Right renal pelvis (tissue), 4 donors: ENCODE data around the gene LYSMD1. TPM values are rescaled to one million over a fixed set of nuclear protein-coding genes. Genes with fewer than 3 reads are reported as not detected.
A peak's percentile ranks its signal among the peaks of the same experiment; 100 is the strongest.

ENCODE experiments used
- DNase-seq, 4 donors: peaks; one replicate each; pipeline ENCODE4 v3.0.0-alpha.2; 2013; ENCODE audit warnings: low read depth in 4 of 4, low spot score in 3 of 4, missing footprints in 1 of 4
- polyA plus RNA-seq, 4 donors: library from polyadenylated mRNA; unstranded; fragments of 120-200 nt; gene quantifications; one replicate each; pipeline ENCODE4 v1.2.1, GENCODE V29; 2013; ENCODE audit not compliant: insufficient read length in 4 of 4

The LYSMD1 gene
- polyA plus RNA-seq, 4 donors = 16.9 to 19.1 (median 17.2) TPM

GRCh38 chr1:151176514-151177045, 10.9 kb upstream of the LYSMD1 start:
- DNase-seq = no peak

DNA sequence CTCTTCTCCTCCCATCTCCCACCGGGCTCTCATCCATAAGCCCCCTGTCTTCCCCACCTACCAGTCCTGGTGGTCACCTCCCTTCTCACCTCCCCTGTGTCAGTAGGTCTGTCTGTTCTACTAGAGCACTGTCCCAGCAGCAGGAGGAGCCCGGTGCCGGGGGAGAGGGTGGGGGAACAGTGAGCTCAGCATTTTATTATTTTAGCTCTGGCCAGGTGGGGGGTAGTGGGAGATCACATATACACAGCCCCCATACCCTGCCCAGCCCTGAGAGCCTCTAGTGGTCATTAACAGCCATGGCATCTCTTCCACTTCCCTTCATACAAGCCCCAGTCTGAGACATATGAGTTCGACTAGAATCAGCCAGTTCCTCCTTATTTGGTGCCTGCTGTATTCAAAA, 10.2 kb upstream of the LYSMD1 start, which contains the start of gene TMOD4:
Gene TMOD4 (minus strand): TSS at position 119 of the 400 bp plus-strand sequence. CDS start 1,106 bp downstream, outside the sequence.
- DNase-seq = no peak

GRCh38 chr1:151175041-151175741, 9.5 kb upstream of the LYSMD1 start:
- DNase-seq = no peak

DNA sequence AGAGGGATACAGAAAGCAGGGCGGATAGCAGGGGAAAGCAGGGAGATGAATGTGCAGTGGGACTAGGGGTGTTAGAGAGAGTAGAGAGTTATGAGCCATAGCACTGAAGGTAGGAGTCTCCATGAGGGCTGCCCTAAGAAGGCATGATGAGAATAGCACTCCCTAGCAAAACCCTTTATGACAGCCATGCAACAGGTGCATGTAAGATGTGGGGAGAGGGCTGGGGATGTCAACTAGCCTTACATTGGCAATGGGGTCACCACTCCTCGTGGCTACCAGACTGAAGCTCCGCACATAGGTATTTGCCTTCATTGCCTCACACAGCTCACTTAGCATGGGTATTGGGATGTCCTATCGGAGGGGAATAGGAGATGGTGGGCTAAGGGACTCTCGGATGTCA, 5.5 kb upstream of the LYSMD1 start:
- DNase-seq = no peak

DNA sequence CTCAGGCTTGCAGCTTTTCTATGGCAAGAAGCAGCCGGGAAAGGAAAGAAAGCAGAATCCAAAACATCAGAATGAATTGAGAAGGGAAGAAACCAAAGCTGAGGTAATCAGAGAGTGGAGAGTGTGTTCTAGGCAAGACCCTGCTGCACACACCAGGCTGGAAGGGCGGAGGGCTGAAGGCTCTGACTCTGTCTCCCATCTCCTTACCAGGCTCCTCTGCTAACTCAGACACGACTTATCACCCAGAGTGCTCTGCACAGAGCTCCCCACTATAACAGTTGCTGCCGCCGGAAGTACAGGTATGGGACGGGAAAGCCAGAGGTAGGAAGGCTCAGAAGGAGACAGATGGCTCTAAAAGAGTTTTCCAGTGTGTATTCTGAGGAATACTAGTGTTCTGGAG, 1.4 kb upstream of the LYSMD1 start:
- DNase-seq = no peak

DNA sequence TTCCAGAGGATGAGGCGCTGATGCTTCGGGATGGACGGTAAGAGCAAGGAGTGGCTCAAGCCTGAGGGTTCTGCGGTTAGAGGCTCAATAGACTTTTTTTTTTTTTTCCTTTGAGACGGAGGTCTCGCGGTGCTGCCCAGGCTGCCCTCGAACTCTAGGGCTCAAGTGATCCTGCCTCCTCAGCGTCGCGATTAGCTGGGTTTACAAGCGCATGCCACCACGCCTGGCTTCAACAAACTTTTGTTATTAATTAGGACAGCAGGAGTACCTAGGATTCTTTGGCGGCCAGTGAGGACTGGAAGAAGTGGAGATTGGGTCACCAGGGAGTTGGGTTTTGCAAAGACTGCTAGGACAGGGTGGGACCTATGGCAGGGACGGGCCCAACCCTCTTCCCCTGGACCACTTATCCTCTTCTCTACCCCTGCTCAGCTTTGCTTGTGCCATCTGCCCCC, 829 bp upstream of the LYSMD1 start:
- no peak for DNase-seq

- DNase-seq = no peak
These were observed 393 bp downstream of the LYSMD1 start for GRCh38 chr1:151165281-151165737.

DNA sequence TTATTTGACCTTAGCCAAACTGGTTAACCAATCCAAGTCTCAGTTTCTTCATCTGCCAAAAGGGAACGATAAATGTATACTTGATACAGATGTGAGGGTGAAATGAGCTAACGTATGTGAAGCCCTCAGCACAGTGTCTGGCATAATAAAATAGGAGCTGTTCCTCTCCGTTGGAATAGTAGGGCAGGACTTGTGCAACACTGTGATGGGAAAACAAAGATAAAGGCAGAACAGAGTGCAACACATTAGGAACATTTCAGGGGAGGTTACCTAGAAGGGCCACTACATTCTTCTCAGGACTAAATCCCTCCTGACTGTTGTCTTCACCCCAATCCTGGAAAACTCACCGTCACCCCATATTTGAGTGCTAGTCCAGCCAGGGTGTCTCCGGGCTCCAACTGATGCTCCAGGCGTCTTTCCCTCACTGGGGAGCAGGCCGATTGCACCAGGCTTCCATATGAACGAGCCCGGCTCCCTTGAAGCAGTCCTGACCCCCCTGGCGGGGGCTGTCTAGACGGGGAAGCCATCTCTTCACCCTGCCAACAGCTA, 896 bp downstream of the LYSMD1 start:
- no peak for DNase-seq

- DNase-seq = no peak
These were observed 6.3 kb downstream of the LYSMD1 start for GRCh38 chr1:151159373-151159772.

- DNase-seq = no peak
These were observed 6.9 kb downstream of the LYSMD1 start for GRCh38 chr1:151158751-151159251.

DNA sequence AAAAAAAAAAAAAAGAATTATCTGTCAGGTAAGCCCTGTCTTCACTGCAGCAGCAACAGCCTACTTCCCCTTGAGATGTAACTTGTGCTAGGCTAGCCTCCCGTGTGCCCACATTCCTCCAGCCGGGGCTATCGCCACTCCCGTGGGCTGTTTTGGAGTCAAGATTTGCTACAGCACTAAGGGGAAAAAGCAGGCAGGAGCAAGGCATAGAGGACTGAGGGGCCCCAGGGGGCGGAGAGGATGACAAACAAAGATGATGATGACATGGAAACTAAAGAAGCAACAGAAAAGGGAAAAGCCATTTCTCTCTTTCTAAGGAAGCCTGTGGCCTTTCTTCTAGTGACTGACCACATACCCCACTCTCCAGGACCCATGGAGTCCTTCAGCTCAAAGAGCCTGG, 7.4 kb downstream of the LYSMD1 start:
- no peak for DNase-seq

- DNase-seq = no peak
These were observed 8.6 kb downstream of the LYSMD1 start for GRCh38 chr1:151157067-151157531.

- DNase-seq = no peak
These were observed 9.2 kb downstream of the LYSMD1 start, which contains the start of gene TNFAIP8L2 for GRCh38 chr1:151156515-151156819. Gene TNFAIP8L2 (plus strand): TSS chr1:151156649. CDS start chr1:151158698, 2,049 bp downstream.

DNA sequence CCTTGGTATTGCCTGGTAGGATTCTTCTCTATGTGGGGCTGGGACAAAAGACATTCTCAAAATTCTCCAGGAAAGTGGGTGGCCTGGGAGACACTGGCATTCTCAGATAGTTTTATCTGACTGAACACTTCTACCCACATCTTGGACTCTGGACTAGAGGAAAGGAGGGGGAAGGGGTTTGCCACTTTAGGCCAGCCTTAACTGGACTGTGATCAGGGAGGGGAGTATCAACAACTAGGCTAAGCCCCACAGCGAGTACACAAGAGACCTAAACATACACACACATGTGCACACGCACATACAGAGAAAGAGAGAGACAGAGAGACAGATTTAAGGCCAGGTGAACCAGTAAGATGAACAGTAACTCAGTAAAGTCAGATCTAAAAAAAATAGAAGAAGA, 18.0 kb downstream of the LYSMD1 start:
- DNase-seq = no peak

DNA sequence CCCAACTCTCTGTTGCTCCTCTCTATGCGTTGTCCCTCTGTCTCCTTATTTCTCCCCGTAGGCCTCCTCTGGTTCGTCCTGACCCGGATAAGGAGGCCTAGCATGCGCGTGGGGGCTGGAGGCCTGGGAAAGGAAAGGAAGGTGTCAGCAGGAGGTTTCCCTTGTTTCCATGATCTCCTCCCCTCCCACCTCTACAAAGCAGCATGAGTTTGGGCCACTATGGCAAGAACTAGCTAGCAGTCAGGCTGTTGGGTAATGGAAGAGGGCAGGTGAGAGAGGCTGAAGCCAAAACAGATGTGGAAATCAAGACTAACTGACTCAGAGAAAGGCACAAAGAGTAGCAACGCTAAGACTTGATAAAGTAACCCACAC, 18.6 kb downstream of the LYSMD1 start:
- no peak for DNase-seq

DNA sequence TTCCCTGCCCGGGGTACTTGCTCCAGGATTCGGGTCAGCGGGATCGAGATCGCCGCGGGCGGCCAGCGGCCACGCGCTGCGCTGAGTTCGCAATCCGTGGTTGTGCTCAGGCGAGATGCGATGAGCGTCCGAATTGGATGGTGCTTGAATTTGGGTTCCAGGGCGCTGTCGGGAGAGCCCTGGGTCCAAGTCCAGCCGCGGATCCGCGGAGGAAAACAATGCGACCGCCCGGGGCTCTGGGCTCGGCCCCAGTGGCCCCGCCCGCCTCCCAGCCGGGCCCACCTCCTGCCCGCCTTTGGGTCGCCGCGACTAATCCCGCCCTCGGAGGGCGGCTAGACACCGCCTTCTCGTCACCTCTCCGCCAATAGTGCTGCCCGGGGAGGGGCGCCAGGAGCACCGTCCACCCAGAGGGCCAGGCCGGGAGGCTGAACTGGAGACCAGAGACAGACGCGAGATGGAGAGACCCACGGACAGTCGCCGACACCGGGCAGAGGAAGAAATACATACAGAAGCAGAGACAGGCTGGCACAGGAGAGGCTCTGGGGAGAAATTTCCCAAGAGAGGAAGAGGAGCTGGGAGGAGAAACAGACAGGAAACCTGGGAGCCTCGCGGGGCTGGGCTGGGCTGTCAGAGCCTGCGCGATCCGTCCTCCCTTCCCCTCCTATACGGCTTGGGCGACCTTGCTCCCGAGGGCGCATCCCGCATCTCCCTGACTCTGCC, 19.1 kb downstream of the LYSMD1 start, which contains the start of gene SEMA6C:
Gene SEMA6C (minus strand): TSS at position 220 of the 720 bp plus-strand sequence. CDS start 4,010 bp downstream, outside the sequence.
- DNase-seq = peak; percentile 80 to 89 (median 84)

GRCh38 chr1:151146072-151146411, 19.7 kb downstream of the LYSMD1 start:
- DNase-seq = no peak

- DNase-seq = no peak
These were observed 20.2 kb downstream of the LYSMD1 start for GRCh38 chr1:151145304-151146071.

- no peak for DNase-seq
These were observed 21.0 kb downstream of the LYSMD1 start for GRCh38 chr1:151144474-151145303.
